GM04503 (cell line): Measurements from ENCODE around the gene CYP2J2.
"Not testable (repeated sequence)": the region's sequence is repeated elsewhere in the genome, so short reads cannot be mapped to it uniquely, and the experiment has no call there.

ENCODE experiments used
- DNase-seq: peaks from one replicate; pipeline ENCODE4 v3.0.0-alpha.2; 2012; ENCODE audit warnings: low read depth

CYP2J2 gene, protein sequence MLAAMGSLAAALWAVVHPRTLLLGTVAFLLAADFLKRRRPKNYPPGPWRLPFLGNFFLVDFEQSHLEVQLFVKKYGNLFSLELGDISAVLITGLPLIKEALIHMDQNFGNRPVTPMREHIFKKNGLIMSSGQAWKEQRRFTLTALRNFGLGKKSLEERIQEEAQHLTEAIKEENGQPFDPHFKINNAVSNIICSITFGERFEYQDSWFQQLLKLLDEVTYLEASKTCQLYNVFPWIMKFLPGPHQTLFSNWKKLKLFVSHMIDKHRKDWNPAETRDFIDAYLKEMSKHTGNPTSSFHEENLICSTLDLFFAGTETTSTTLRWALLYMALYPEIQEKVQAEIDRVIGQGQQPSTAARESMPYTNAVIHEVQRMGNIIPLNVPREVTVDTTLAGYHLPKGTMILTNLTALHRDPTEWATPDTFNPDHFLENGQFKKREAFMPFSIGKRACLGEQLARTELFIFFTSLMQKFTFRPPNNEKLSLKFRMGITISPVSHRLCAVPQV

DNA sequence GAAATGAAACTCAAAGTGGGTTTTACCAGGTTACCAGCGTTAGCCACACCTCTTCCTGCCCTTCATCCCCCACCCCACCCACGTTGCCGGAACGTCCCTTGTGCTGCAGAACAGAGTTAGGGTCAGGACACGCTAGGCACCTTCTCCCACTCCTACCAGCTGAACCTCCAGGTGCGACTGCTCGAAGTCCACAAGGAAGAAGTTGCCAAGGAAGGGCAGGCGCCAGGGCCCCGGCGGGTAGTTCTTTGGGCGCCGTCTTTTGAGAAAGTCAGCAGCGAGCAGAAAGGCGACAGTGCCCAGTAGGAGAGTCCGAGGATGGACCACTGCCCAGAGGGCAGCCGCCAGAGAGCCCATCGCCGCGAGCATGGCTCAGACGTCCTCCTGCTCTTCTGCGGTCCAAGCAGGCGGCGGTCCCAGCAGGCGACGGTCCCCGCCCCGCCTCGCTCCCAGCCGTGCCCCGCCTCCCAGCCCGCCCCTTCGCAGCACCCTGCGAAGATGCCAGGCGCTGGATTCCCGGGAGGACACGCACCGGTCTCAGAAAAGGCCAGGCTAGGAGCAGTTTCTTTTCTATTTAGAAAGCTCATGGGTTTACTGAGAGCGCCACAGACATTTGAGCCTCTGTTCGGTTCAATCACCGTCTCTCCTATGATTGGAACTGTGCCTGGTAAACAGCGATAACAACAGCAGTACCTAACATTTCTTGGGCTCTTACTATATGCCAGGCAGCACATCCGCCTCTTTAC lies at the start of gene CYP2J2:
Gene CYP2J2, minus strand, starts transcription at position 393 of the 743 bp plus-strand sequence. Its CDS starts 27 bp downstream, at position 366.
- no peak for DNase-seq

DNA sequence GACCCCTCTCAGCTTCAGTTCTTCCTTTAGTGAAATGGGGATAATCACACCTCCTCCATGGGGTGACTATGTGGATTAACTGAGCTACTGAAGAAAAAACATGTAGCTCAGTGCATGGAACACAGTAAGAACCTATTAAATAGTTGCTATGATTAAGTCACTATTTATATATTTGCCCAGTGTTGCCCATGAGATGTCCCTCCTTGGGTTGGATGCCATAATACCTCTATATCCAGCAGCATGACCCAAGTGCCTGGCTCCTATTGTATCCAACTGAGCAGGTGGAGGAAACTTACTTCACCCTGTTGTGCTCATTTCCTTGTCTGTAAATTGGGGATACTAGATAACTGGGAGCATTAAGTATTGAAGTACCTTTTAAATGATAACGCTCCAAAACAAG lies 47.1 kb upstream of the CYP2J2 start:
- DNase-seq, result no peak

DNA sequence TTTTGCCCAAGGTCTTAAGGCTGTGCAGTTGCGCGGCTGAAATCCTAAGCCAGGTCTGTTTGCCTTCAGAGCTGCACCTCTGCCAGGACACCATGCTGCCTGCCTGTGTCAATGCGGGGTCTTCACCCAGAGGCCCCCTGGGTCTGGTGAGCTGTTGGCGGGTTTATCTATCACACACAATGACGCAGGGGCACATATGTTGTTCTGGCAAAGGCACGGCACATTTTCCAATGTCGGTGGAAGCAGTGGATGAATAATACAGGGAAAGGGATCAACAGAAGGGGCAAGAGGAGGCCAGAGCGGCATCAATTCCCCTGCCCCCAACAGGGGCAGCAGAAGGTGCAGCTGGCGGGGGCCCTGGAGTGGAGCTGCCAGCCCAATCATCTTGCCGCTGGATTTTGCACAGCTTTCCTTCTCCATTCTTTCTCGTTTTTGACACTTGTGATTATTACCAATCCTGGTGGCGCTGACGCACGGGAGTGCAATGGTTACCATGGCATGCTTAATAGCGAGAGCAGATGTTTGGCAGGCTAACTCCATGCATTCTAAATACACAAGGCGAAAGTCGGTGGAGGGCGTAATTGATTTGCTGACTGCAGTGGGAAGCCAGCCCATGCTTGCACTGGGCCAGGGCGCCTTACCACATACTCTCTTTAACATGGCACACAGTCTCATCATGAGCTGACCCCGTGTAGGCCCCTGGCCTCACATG lies 45.8 kb upstream of the CYP2J2 start:
- DNase-seq, result no peak

DNA sequence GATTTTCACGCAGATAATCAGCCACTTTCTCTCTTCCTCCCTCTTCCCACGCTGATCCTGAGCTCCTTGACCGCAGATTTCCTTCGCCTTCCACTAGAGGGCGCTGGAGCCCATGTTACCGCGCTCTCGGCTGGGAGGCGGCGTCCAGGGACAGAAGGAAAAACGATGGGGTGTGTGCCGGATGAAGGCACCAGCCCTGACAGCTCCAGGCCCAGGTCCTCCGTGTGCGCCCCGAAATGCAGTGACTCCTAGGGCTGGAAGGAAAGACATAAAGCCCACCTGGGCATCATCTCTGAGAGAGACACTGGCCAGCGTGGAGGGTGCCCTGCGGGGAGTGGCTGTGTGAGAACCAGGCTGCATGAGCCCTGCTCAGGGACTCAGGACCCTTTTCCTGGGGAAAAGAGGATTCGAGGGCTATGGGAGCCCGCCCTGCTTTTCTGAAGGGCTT lies 44.9 kb upstream of the CYP2J2 start:
- no peak for DNase-seq

DNA sequence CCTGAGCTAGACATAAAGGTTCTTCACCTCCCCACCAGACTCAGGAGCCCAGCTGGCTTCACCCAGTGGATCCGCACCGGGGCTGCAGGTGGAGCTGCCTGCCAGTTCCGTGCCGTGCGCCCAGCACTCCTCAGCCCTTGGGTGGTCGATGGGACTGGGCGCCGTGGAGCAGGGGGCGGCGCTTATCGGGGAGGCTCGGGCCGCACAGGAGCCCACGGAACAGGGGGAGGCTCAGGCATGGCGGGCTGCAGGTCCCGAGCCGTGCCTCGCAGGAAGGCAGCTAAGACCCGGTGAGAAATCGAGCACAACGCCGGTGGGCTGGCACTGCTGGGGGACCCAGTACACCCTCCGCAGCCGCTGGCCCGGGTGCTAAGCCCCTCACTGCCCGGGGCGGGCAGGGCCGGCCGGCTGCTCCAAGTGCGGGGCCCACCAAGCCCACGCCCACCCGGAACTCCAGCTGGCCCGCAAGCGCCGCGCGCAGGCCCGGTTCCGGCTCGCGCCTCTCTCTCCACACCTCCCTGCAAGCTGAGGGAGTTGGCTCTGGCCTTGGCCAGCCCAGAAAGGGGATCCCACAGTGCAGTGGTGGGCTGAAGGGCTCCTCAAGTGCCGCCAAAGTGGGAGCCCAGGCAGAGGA lies 43.1 kb upstream of the CYP2J2 start:
- not testable (repeated sequence) for DNase-seq

DNA sequence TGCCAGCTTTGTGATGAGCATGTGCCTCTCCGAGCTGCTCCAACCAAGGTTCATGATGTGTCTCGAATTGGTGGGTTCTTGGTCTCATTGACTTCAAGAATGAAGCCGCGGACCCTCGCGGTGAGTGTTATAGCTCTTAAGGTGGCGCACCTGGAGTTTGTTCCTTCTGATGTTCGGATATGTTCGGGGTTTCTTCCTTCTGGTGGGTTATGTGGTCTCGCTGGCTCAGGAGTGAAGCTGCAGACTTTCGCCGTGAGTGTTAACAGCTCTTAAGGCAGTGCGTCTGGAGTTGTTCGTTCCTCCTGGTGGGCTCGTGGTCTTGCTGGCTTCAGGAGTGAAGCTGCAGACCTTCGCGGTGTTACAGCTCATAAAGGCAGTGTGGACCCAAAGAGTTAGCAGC lies 42.2 kb upstream of the CYP2J2 start:
- DNase-seq, result not testable (repeated sequence)

DNA sequence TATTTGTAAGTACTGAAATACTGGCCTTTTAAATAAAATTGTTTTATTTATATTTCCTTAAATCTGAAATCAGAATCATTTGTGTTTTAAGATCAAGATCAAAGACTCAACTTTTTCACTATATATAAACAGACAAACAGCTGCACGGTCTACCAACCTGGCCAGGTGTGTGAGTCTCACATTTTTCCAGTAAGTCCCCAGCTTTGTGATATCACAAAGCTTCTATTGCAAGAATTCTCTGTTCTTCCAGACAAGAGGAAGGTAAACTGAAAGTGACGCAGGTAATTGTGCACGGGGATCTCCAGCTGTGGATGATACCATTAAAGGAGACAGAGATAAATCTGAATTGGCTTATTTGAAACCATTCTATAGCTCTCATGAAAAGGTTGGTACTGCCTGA lies 41.2 kb upstream of the CYP2J2 start:
- DNase-seq, result no peak

DNA sequence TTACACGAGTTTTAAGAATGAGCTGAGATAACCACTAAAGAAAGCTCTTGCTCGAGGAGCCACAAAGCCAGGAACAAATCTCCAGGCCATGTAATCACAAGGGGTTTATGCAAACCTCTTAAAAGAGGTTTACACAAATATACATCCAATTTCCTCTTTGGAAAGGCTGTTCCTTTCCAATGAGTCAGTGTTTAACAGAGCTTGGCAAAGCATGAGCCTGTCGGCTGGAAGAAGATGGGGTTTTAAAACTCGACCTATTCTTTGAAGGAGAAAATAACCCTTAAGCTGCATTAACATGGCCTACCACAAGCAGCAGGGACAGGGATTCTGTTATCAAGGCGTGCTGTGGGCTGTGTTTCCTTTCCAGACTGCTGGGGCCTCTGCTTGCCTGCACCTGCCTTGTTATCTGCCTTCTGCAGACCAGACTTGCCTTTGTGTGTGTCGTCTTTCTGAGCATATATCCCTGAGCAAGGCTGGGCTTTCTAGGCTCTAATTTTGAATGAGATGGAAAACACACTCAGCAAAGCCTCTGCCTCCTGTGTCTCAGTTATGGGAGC lies 40.6 kb upstream of the CYP2J2 start:
- no peak for DNase-seq

DNA sequence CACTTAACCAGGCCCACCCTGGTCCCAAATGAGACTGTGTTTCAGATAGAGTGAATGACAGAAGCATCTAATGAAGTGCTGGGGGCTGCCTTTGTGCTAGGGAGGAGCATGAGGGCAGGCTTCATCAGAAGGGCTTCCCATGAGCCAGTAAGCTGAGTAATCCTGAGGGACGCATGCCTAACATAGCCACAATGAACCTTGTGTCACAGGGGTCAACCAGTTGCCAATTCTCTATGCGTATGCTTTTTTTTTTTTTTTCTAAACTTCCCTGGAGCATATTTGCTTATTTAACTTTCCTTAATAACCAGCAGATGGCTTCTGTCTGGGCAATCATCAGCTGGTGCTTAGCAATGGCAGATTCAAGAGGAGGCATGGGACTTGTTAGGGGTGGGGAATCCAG lies 25.5 kb upstream of the CYP2J2 start:
- DNase-seq, result no peak

DNA sequence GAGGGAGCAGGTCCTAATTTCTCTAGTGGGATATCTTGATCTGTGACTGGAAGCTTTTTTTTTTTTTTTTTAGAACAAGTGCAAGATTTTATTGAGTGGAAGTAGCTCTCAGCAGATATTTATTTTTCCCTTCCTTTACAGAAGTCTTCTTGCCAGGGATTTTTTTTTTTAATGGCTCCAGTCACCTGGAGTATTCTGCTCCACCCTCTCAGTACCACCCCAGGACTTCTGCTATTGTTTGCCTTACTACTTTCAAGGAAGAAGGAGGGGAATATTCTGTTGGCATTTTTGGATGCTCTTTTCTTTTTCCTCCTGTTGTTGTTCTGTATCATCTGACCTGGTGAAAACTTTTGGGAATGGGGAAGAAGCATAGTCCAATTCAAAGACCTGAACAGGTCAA lies 23.1 kb upstream of the CYP2J2 start:
- DNase-seq, result no peak

DNA sequence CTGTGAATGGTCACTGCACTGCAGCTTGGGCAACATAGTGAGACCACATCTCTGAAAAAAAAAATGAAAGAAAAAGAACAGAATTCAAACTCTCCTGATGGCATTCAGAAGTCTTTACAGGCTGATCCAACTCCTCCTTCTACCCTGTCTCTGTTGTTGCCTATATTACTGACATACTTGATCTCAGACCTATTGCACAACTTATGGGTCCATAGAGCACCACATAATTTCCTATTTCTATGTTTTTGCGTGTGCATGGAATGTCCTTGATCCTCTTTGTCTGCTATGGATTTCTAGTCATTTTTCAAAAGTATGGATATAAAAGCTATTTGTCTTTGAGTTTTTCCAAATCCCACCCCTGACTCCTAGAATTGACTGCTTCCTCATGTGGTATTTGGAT lies 22.4 kb upstream of the CYP2J2 start:
- no peak for DNase-seq

DNA sequence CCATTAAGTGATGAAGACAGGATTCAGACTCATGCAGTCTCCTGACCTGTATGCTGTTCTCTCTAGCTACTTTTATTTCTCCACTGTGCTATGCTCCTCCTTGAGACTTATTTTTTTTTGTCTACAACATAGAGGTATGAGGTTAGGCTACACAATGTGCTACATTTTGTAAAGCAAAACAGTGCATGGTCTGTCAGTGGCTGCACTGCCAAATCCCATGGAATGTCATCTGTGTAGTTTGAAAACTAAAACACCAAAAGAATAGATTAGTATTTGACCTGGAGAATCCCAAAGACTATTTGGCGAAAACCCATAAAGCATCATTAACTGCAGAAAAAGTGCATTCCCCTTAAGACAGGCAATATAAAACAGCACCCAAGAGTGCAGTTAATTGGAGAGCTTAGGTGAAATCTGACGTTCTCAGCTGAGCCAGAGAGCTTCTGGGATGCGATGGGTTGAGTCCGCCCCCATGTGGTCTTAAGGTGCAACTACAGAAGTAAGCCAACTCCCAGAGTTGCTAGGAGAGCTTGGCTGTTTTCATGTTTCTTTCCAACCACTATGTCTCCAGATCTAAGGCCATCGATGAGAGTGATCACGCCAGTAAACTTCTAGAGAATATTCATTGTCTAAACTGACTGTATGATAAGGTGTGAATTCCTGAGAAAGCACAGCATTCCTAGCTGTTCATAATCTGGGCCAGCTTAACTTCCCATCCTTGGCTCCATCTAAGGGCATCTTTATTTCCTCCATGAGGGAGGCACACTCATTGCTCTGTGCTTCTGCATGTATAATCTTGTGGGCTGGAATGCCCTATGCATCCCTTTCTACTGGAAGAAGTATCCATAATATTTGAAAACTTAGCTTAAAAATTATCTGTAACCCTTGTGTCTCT lies 20.7 kb upstream of the CYP2J2 start:
- DNase-seq, result no peak

DNA sequence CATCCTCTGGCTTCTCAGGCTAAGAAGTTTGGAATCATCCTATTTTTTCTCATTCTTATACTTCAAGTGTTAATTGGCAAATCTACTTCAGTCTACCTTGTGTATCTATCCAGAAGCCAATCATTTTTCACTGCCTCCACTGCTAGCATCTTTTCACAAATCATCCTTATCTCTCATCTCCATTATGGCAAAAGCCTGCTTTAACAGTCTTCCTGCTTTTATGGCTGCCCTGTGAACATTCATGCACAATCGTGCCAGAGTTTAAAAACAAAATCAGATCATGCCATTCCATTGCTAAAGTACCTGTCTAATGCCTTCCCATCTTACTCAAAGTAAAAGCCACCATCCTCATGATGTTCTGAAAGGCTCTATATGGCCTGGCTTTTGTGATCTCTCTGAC lies 19.2 kb upstream of the CYP2J2 start:
- DNase-seq, result no peak

DNA sequence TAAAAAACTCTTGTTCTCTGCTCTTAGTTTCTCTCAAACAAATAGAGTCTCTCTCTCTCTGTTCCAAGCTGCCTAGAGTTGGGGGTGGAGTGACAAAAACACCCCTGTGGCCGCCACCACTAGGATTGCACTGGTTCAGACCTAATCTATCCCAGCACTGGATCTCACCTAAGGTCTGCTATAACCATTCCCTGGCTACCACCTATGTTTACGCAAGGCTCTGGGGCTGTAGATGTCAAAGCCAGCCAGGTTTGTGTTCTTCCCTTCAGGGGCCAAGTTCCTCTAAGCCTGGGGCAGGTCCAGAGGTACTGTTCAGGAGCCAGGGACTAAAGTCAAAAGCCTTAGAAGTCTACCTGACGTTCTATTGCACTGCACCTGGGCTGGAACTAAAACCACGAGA lies 12.8 kb upstream of the CYP2J2 start:
- DNase-seq, result no peak

DNA sequence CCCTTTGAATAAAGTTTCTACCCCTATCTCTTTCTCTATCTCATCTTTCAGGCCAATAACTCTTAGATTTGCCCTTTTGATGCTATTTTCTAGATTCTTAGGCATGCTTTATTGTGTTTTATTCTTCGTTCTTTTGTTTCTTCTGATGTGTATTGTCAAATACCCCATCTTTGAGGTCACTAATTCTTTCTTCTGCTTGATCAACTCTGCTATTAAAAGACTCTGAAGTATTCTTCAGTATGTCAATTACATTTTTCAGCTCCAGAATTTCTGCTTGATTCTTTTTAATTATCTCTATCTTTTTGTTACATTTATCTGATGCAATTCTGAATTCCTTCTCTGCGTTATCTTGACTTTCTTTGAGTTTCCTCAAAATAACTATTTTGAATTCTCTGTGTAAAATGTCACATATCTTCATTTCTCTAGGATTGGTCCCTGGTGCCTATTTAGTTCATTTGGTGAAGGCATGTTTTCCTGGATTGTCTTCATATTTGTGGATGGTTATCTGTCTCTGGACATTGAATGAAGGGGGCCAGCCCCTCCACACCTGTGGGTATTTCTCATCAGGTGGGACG lies 11.2 kb upstream of the CYP2J2 start:
- DNase-seq, result no peak

DNA sequence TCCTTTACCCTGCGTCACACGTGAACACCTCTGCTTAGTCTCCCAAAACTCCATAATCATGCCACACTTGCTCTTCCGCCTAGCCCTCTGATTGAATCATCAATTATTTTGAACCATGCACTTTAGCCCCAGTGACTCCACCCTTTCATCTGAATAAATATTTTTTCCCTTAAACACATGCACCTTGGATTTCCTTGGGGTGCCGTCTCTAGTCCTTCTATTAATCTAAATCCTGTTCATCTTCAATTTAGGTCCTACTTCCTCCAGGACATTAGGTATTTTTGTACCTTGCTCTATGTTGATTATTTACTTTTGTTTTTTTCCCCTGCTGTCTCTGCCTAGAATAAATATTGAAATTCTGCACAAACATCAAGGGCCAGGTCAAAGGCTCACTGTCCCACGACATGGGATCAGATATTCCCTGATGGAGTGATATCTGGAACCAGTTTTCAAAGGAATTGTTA lies 9.8 kb upstream of the CYP2J2 start:
- no peak for DNase-seq

DNA sequence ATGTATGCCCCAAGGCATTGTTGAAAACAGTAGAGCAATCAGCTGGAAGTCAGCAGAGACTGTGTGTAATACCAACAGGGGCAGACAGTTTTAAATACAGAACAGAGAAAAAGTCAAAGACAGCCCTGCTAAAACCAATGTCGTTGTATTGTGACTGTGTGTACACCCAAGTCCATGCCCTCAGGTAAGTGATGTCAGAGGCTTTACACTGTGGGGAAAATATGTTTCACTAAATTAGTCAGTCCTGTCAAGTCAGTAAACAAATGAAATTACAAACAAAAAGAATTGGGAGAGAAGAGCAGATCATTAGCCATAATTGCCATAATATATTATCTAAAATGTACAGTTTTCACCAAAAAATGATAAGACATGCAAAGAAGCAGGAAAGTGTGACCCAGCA lies 2.4 kb upstream of the CYP2J2 start:
- no peak for DNase-seq

DNA sequence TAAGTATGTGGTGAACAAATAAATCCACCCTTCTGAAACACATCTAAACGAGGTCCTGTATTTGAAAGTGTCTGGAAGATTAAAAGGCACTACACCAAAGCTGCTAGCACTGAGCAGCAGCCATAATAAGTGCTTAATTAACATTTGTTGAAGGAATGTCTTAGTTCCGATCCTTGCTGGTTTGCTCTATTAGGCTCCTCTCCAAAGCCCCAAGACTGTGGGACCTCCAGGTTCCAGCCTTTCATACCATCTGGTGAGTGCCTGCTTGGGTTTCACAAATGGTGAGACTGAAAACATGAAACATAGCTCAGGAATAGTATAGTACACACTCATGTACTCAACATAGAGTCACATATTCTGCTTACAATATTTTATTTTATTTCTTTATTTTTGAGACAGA lies 640 bp upstream of the CYP2J2 start:
- no peak for DNase-seq

DNA sequence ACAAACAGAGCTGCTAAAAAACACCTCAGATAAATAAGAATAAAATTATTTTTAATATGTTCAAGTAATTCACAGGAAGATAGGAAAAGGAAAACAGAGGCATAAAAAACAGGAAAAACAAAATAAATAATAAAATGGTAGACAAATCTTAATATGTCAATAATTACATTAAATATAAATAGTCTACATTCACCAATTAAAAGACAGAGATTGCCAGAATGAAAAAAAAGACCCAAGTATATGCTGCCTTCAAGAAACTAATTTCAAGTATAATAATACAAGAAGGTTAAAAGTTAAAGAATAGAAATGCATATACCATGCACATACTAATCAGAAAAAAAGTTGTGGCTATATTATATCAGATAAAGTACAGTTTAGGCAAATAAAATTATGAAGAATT lies 1.9 kb downstream of the CYP2J2 start:
- no peak for DNase-seq

DNA sequence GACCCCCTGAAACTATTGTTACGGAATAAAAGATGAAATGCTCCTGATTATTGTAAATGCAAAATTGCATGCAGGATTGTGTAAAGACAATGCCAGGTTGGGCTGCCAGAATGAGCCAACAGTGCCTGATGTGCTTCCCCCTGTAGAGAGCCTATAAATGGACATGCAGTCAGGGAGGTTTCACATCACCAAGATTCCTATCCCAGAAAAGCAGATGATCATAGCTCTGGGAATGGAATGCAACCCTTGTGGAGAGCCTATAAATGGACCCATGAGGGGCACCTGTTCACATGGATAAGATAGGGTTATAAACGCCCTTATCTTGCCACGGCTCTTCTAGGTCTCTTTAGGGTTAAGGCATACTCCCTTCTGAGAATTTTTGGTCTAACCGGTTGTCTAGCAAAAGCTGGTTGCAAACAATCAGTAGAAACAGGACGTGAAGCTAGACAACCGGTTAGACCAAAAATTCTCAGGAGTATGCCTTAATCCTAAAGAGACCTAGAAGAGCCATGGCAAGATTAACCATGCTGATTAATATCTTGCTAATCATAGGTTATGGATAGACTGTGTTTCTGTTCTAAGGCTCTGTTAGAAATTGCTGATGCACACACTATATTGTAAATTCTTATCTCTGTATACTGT lies 5.2 kb downstream of the CYP2J2 start:
- DNase-seq, result not testable (repeated sequence)
